ENCODE data around the gene ZNF813. TPM values are rescaled to one million over a fixed set of nuclear protein-coding genes. Genes with fewer than 3 reads are reported as not detected.

The ZNF813 gene
- polyA plus RNA-seq, 3 donors: 0.74 to 1.1 (median 0.95) TPM

- 83 to 92% (median 86%) methylated on average over 25 of the region's 25 CpGs for WGBS, 3 donors
- H3K27ac ChIP-seq (ENCODE audit: low read depth, low read length): no peak overlapping the region
Observed at GRCh38 chr19:53545271-53546065, 77.9 kb downstream of the ZNF813 start.

Other genes starting within 250 kb of the ZNF813 start
- 10 to 100 TPM in 1 of 3 donors, 1 to 10 TPM in 2; 5.9 to 12.4 (median 9.4) TPM for gene ZNF677, start 212.9 kb upstream of the ZNF813 start, polyA plus RNA-seq
- gene VN1R2, start 209.4 kb upstream of the ZNF813 start, polyA plus RNA-seq: not detected
- gene VN1R4, start 200.0 kb upstream of the ZNF813 start, polyA plus RNA-seq: not detected
- 1 to 10 TPM; 1.3 TPM for gene ZNF845, start 134.0 kb upstream of the ZNF813 start, polyA plus RNA-seq
- 1 to 10 TPM; 1.8 to 3.9 (median 2.0) TPM for gene ZNF525, start 102.0 kb upstream of the ZNF813 start, polyA plus RNA-seq
- gene ZNF765, start 72.6 kb upstream of the ZNF813 start, polyA plus RNA-seq: 1 to 10 TPM; 2.5 to 7.0 (median 3.6) TPM
- gene ZNF761, start 35.7 kb upstream of the ZNF813 start, polyA plus RNA-seq: 1 to 10 TPM; 5.1 to 7.6 (median 7.1) TPM
- gene ZNF331, start 70.4 kb downstream of the ZNF813 start, polyA plus RNA-seq: 100 to 1,000 TPM in 1 of 3 donors, 10 to 100 TPM in 1, 1 to 10 TPM in 1; 7.6 to 200 (median 21.3) TPM
- under 1 TPM in 1 of 3 donors, not detected in 2; 0.12 TPM for gene DPRX, start 164.3 kb downstream of the ZNF813 start, polyA plus RNA-seq

Measured in adipose tissue (tissue), 3 donors.